ENCODE measurements around the gene ADAMTS19.

ADAMTS19 gene

DNA sequence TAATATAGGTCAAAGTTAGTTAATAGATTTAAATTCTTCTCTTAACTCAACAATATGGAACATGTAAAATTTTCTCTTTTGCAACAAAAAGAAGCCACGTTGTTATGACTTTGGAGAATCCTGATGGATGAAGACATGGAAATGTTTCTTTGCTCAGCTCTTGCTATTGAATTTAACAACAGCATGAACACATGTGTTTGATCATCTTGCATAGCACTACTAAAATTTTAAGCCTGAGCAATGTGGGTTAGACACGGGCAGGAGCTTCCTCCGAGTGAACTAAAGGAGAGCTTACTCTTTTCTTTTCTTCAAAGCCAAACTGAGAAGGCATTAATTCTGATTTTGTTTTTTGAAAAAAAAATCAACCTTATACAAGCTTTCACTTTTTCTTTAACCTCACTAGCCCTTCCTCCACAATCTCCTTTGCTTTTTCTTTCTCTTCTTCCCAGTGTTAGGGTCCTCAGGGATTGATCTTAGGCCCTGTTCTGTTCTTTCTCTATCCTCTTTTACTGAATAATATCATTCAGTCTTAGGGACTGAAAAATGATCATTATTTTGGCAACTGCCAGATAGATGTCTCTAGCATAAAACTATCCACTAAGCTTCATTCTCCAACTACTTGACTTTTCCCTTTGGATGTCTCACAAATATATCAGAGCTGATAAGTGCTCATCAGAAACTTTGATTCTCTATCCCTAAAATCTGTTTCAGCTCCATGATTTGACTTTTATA, 36.9 kb downstream of the ADAMTS19 start:
- H3F3A ChIP-seq (ENCODE audit: control insufficient read depth, insufficient read depth), result no peaks in the 10 kb centered on the region
- H3K4me3 ChIP-seq (ENCODE audit: low read length), result no peak overlapping the region
- no peak for TF ChIP-seq EZH2phosphoT487 (IDR thresholded peaks at IDR 0.05; ENCODE audit: borderline replicate concordance, low read length)
- TF ChIP-seq, protein P1, sequence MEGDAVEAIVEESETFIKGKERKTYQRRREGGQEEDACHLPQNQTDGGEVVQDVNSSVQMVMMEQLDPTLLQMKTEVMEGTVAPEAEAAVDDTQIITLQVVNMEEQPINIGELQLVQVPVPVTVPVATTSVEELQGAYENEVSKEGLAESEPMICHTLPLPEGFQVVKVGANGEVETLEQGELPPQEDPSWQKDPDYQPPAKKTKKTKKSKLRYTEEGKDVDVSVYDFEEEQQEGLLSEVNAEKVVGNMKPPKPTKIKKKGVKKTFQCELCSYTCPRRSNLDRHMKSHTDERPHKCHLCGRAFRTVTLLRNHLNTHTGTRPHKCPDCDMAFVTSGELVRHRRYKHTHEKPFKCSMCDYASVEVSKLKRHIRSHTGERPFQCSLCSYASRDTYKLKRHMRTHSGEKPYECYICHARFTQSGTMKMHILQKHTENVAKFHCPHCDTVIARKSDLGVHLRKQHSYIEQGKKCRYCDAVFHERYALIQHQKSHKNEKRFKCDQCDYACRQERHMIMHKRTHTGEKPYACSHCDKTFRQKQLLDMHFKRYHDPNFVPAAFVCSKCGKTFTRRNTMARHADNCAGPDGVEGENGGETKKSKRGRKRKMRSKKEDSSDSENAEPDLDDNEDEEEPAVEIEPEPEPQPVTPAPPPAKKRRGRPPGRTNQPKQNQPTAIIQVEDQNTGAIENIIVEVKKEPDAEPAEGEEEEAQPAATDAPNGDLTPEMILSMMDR (IDR thresholded peaks at IDR 0.05; ENCODE audit: low read depth, low read length, poor library complexity, severe bottlenecking), result no peak
- no peak overlapping the region for H3K4me2 ChIP-seq (ENCODE audit: low read length)
- no peak overlapping the region for H3K27ac ChIP-seq (ENCODE audit: low read depth, low read length)
- H3K27me3 ChIP-seq (ENCODE audit: control insufficient read depth, low read length), result no peaks in the 10 kb centered on the region
- H3K9me2 ChIP-seq (replicated peaks; ENCODE audit: control insufficient read depth, low read length), result no peaks in the 10 kb centered on the region
- peaks cover 6% of the 10 kb centered on the region; the same call in 1 of the 2 replicates for H3K4me1 ChIP-seq (ENCODE audit: control insufficient read depth, low read length)
- no peaks in the 10 kb centered on the region for H4K20me1 ChIP-seq (ENCODE audit: control insufficient read depth, insufficient read depth, low read depth, low read length)
- H3K79me2 ChIP-seq (ENCODE audit: control insufficient read depth, low read length), result no peaks in the 10 kb centered on the region
- H3K9me3 ChIP-seq (ENCODE audit: control insufficient read depth, insufficient read depth, low read length), result no peaks in the 10 kb centered on the region
- H3K36me3 ChIP-seq (ENCODE audit: control insufficient read depth, low read length), result no peaks in the 10 kb centered on the region

GRCh38 chr5:129499208-129499852, 39.2 kb downstream of the ADAMTS19 start:
- TF ChIP-seq, protein P1 (IDR thresholded peaks at IDR 0.05; ENCODE audit: low read depth, low read length, poor library complexity, severe bottlenecking), result no peak
- no peak for TF ChIP-seq EZH2phosphoT487 (IDR thresholded peaks at IDR 0.05; ENCODE audit: borderline replicate concordance, low read length)
- Histone ChIP-seq H3K4me3 (ENCODE audit: low read length) (no peak overlapping the region), H3K79me2 (ENCODE audit: control insufficient read depth, low read length) (no peaks in the 10 kb centered on the region), H3K4me2 (ENCODE audit: low read length) (no peak overlapping the region), H4K20me1 (ENCODE audit: control insufficient read depth, insufficient read depth, low read depth, low read length) (no peaks in the 10 kb centered on the region), H3K9me3 (ENCODE audit: control insufficient read depth, insufficient read depth, low read length) (no peaks in the 10 kb centered on the region), H3K36me3 (ENCODE audit: control insufficient read depth, low read length) (no peaks in the 10 kb centered on the region), H3K27ac (ENCODE audit: low read depth, low read length) (no peak overlapping the region), H3K4me1 (ENCODE audit: control insufficient read depth, low read length) (peaks cover 6% of the 10 kb centered on the region; the same call in 1 of the 2 replicates), H3K27me3 (ENCODE audit: control insufficient read depth, low read length) (no peaks in the 10 kb centered on the region), H3K9me2 (replicated peaks; ENCODE audit: control insufficient read depth, low read length) (no peaks in the 10 kb centered on the region), H3F3A (ENCODE audit: control insufficient read depth, insufficient read depth) (no peaks in the 10 kb centered on the region)

- Histone ChIP-seq H3F3A (ENCODE audit: control insufficient read depth, insufficient read depth) (no peaks in the 10 kb centered on the region), H3K4me1 (ENCODE audit: control insufficient read depth, low read length) (peaks cover 6% of the 10 kb centered on the region; the same call in 1 of the 2 replicates), H3K36me3 (ENCODE audit: control insufficient read depth, low read length) (no peaks in the 10 kb centered on the region), H3K27ac (ENCODE audit: low read depth, low read length) (no peak overlapping the region), H3K9me2 (replicated peaks; ENCODE audit: control insufficient read depth, low read length) (no peaks in the 10 kb centered on the region), H3K27me3 (ENCODE audit: control insufficient read depth, low read length) (no peaks in the 10 kb centered on the region), H3K9me3 (ENCODE audit: control insufficient read depth, insufficient read depth, low read length) (no peaks in the 10 kb centered on the region), H3K4me2 (ENCODE audit: low read length) (no peak overlapping the region), H3K79me2 (ENCODE audit: control insufficient read depth, low read length) (no peaks in the 10 kb centered on the region), H3K4me3 (ENCODE audit: low read length) (no peak overlapping the region), H4K20me1 (ENCODE audit: control insufficient read depth, insufficient read depth, low read depth, low read length) (no peaks in the 10 kb centered on the region)
- no peak for TF ChIP-seq EZH2phosphoT487 (IDR thresholded peaks at IDR 0.05; ENCODE audit: borderline replicate concordance, low read length)
- TF ChIP-seq, protein P1 (IDR thresholded peaks at IDR 0.05; ENCODE audit: low read depth, low read length, poor library complexity, severe bottlenecking), result no peak
Observed at GRCh38 chr5:129500101-129500500, 40.0 kb downstream of the ADAMTS19 start.
